ENCODE results near the gene HAND1.

HAND1 gene

DNA sequence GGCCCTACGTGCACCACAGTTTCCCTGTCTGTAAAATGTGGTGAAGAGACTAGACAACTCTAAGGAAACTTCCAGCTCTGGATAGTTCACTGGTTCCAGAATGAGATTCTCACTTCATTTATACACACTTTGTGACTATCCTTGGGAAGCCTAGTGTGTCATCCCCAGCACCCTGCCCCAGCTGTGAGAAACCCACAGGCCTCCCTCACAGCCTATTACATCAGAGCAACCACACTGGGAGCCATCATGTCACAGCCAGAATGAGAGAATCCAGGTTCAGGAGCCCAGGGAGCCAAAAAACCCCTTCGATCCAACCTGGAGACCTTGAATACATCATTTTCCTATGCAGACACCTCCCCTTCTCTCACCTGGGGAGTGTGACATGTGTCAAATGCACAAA is 21.0 kb upstream of the HAND1 start:
- ATAC-seq, result no peak
- TF ChIP-seq, protein P1, sequence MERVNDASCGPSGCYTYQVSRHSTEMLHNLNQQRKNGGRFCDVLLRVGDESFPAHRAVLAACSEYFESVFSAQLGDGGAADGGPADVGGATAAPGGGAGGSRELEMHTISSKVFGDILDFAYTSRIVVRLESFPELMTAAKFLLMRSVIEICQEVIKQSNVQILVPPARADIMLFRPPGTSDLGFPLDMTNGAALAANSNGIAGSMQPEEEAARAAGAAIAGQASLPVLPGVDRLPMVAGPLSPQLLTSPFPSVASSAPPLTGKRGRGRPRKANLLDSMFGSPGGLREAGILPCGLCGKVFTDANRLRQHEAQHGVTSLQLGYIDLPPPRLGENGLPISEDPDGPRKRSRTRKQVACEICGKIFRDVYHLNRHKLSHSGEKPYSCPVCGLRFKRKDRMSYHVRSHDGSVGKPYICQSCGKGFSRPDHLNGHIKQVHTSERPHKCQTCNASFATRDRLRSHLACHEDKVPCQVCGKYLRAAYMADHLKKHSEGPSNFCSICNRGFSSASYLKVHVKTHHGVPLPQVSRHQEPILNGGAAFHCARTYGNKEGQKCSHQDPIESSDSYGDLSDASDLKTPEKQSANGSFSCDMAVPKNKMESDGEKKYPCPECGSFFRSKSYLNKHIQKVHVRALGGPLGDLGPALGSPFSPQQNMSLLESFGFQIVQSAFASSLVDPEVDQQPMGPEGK (CRISPR knock-in tag; IDR thresholded peaks at IDR 0.05; ENCODE audit: borderline replicate concordance), result no peak
- no peak for TF ChIP-seq ZNF8 (CRISPR knock-in tag; IDR thresholded peaks at IDR 0.05)
- no peak for TF ChIP-seq ZNF565 (CRISPR knock-in tag; conservative IDR thresholded peaks at IDR 0.05; ENCODE audit: low read depth)
- TF ChIP-seq, protein P2, sequence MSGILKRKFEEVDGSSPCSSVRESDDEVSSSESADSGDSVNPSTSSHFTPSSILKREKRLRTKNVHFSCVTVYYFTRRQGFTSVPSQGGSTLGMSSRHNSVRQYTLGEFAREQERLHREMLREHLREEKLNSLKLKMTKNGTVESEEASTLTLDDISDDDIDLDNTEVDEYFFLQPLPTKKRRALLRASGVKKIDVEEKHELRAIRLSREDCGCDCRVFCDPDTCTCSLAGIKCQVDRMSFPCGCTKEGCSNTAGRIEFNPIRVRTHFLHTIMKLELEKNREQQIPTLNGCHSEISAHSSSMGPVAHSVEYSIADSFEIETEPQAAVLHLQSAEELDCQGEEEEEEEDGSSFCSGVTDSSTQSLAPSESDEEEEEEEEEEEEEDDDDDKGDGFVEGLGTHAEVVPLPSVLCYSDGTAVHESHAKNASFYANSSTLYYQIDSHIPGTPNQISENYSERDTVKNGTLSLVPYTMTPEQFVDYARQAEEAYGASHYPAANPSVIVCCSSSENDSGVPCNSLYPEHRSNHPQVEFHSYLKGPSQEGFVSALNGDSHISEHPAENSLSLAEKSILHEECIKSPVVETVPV (CRISPR knock-in tag; IDR thresholded peaks at IDR 0.05), result no peak
- TF ChIP-seq, protein P3, sequence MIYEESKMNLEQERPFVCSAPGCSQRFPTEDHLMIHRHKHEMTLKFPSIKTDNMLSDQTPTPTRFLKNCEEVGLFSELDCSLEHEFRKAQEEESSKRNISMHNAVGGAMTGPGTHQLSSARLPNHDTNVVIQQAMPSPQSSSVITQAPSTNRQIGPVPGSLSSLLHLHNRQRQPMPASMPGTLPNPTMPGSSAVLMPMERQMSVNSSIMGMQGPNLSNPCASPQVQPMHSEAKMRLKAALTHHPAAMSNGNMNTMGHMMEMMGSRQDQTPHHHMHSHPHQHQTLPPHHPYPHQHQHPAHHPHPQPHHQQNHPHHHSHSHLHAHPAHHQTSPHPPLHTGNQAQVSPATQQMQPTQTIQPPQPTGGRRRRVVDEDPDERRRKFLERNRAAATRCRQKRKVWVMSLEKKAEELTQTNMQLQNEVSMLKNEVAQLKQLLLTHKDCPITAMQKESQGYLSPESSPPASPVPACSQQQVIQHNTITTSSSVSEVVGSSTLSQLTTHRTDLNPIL (CRISPR knock-in tag; IDR thresholded peaks at IDR 0.05; ENCODE audit: low read depth), result no peak
- TF ChIP-seq GLIS3 (CRISPR knock-in tag; IDR thresholded peaks at IDR 0.05), result no peak
- TF ChIP-seq CSDC2 (CRISPR knock-in tag; IDR thresholded peaks at IDR 0.05), result no peak

DNA sequence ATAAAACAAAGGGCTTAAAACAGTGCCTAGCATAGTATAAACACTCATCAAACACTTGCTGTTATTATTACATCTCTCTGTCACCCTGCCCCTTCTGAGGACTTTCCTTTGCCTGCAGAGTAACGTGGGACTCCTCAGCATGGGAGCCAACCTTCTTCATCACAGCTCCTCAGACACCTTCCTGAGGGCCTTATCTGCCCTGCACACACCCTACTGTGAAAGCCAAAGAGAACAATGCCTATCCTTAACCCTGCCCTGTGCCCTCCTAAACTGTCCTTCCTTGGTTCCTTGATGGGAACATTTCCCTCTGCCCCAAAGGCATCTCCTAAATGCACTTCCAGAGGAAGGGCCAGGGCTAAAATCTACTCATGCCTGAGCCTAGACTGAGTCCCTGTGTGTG is 20.6 kb upstream of the HAND1 start:
- ATAC-seq, result no peak
- TF ChIP-seq, protein P1 (CRISPR knock-in tag; IDR thresholded peaks at IDR 0.05; ENCODE audit: borderline replicate concordance), result no peak
- TF ChIP-seq ZC3H10 (CRISPR knock-in tag; IDR thresholded peaks at IDR 0.05) (no peak), ZFP3 (CRISPR knock-in tag; IDR thresholded peaks at IDR 0.05) (no peak), RARB (CRISPR knock-in tag; IDR thresholded peaks at IDR 0.05) (no peak), BACH2 (CRISPR knock-in tag; IDR thresholded peaks at IDR 0.05; ENCODE audit: borderline replicate concordance) (no peak), OSR1 (CRISPR knock-in tag; IDR thresholded peaks at IDR 0.05) (no peak), ISL1 (CRISPR knock-in tag; IDR thresholded peaks at IDR 0.05) (no peak), ZNF70 (CRISPR knock-in tag; IDR thresholded peaks at IDR 0.05) (no peak), ZNF8 (CRISPR knock-in tag; IDR thresholded peaks at IDR 0.05) (no peak), SNAI2 (CRISPR knock-in tag; IDR thresholded peaks at IDR 0.05) (no peak), TCF4 (CRISPR knock-in tag; IDR thresholded peaks at IDR 0.05; ENCODE audit: borderline replicate concordance) (no peak), ZNF565 (CRISPR knock-in tag; conservative IDR thresholded peaks at IDR 0.05; ENCODE audit: low read depth) (no peak), ARNTL (CRISPR knock-in tag; IDR thresholded peaks at IDR 0.05; ENCODE audit: borderline replicate concordance, low read depth) (no peak), PPARA (CRISPR knock-in tag; IDR thresholded peaks at IDR 0.05; ENCODE audit: borderline replicate concordance) (no peak)
- TF ChIP-seq, protein P2 (CRISPR knock-in tag; IDR thresholded peaks at IDR 0.05), result no peak
- TF ChIP-seq, protein P3 (CRISPR knock-in tag; IDR thresholded peaks at IDR 0.05; ENCODE audit: low read depth), result no peak
- TF ChIP-seq, protein P4, sequence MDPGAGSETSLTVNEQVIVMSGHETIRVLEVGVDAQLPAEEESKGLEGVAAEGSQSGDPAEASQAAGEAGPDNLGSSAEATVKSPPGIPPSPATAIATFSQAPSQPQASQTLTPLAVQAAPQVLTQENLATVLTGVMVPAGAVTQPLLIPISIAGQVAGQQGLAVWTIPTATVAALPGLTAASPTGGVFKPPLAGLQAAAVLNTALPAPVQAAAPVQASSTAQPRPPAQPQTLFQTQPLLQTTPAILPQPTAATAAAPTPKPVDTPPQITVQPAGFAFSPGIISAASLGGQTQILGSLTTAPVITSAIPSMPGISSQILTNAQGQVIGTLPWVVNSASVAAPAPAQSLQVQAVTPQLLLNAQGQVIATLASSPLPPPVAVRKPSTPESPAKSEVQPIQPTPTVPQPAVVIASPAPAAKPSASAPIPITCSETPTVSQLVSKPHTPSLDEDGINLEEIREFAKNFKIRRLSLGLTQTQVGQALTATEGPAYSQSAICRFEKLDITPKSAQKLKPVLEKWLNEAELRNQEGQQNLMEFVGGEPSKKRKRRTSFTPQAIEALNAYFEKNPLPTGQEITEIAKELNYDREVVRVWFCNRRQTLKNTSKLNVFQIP (CRISPR knock-in tag; IDR thresholded peaks at IDR 0.05; ENCODE audit: borderline replicate concordance, low read depth), result no peak
